ENCODE data around the gene DACT2. TPM values are rescaled to one million over a fixed set of nuclear protein-coding genes. Genes with fewer than 3 reads are reported as not detected.

DACT2 gene
- total RNA-seq, 4 donors from 2014 or later, result 0.24 TPM; not detected in 3

DNA sequence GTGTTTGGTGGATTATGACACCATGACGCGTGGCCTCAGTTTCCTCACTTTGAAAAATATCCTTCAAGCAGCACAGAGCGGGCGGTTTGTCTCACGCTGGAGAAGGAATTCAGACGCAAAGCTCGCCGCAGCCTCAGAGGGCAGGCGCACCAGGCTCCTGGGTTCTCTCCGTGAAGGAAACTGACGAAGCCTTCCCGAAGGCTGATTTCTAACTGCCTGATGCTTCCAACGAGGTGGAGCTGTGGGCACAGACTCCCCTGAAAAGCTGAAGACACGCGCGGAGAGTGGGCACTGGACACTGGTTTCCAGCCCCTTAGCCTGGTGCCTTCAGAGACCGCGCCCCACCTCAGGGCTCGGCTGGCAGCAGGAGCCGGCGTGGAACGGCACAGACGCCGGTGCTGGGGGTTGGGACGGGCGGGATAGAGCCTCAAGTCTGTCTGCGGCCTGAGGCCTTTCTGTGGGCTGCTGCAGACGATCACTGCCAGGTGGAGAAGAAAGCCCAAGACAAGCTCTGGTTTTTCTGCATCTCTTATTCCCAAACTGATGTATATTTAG is 56.1 kb downstream of the DACT2 start:
- Histone ChIP-seq H3K36me3 (no peaks in the 10 kb centered on the region), H3K4me3 (no peak overlapping the region), H3K27me3 (no peaks in the 10 kb centered on the region), H3K9me3 (no peaks in the 10 kb centered on the region), H3K27ac (no peak overlapping the region), H3K4me1 (no peaks in the 10 kb centered on the region)
- intact Hi-C loops (cut with DNase I; ENCODE audit: low total_unique reads), result no loop called here
- no peak for DNase-seq
- no peak for TF ChIP-seq POLR2A (IDR thresholded peaks at IDR 0.05)
- TF ChIP-seq, protein P1, sequence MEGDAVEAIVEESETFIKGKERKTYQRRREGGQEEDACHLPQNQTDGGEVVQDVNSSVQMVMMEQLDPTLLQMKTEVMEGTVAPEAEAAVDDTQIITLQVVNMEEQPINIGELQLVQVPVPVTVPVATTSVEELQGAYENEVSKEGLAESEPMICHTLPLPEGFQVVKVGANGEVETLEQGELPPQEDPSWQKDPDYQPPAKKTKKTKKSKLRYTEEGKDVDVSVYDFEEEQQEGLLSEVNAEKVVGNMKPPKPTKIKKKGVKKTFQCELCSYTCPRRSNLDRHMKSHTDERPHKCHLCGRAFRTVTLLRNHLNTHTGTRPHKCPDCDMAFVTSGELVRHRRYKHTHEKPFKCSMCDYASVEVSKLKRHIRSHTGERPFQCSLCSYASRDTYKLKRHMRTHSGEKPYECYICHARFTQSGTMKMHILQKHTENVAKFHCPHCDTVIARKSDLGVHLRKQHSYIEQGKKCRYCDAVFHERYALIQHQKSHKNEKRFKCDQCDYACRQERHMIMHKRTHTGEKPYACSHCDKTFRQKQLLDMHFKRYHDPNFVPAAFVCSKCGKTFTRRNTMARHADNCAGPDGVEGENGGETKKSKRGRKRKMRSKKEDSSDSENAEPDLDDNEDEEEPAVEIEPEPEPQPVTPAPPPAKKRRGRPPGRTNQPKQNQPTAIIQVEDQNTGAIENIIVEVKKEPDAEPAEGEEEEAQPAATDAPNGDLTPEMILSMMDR (IDR thresholded peaks at IDR 0.05 in 4 of 5, conservative IDR thresholded peaks at IDR 0.05 in 1 of 5), result no peak
- in situ Hi-C loops (cut with MboI; ENCODE audit: low sequenced_read_pairs in 4 of 4), result no loop called here
- ATAC-seq, result no peak

DNA sequence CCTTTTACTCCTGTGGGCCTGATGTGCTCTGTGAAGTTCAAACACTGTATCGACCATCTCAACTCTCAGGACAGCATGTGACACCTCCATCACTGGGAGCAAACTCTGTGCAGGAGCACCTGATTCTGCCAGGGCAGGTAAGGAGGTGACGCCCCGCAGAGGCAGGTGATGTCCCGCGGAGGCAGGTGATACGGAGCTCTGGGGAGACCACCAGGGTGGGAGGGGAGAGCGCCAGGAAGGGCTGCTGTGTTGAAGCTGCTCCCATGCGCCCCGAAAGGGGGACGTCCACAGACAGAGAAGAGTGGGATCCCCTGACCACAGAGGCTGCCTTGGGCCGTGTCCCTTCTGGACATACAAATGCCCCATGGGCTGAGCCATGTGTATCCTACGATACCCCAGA is 58.3 kb downstream of the DACT2 start:
- in situ Hi-C loops (cut with MboI; ENCODE audit: low sequenced_read_pairs in 4 of 4), result no loop called here

DNA sequence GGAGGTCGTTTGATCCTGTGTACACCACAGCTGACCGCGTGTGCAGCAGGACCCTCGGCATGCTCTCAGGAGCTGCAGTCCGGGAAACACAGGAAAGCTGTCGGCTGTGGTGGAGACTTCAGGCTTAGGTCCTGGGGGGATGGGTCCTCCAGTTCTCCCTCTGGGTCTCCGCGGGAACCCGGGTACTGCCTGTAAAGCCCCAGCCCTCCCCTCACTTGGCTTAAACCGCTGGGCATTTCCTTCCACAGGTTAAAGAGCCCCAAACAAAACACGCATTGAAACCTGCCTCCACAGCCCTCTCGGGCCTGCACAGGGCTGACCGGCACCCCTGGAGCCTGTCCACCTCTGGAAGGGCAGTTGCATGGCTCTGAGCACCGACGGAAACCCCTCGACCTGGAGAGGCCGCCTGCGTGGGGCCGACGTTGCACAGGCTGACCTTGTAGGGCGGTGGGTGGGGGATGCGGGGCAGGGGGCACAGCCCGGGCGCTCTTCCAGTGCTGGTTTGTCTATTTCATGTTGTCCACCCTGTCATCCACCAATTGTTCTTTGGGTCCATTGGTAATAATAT is 59.1 kb downstream of the DACT2 start:
- DNase-seq (no peak), ATAC-seq (no peak)
- no peak overlapping the region for H3K27ac ChIP-seq
- TF ChIP-seq, protein P1 (IDR thresholded peaks at IDR 0.05 in 4 of 5, conservative IDR thresholded peaks at IDR 0.05 in 1 of 5), result no peak
- no peak for TF ChIP-seq POLR2A (IDR thresholded peaks at IDR 0.05)
- no peak overlapping the region for H3K4me3 ChIP-seq
- no peaks in the 10 kb centered on the region for H3K4me1 ChIP-seq
- no peaks in the 10 kb centered on the region for H3K36me3 ChIP-seq
- H3K27me3 ChIP-seq, result no peaks in the 10 kb centered on the region
- H3K9me3 ChIP-seq, result no peaks in the 10 kb centered on the region
- intact Hi-C loops (cut with DNase I; ENCODE audit: low total_unique reads), result no loop called here
- in situ Hi-C loops (cut with MboI; ENCODE audit: low sequenced_read_pairs in 4 of 4), result no loop called here

More for the DNA sequence above, 58.3 kb downstream of the DACT2 start:
- no peak for ATAC-seq
- DNase-seq, result no peak
- no peak overlapping the region for H3K27ac ChIP-seq
- no peak overlapping the region for H3K4me3 ChIP-seq
- no peaks in the 10 kb centered on the region for H3K27me3 ChIP-seq
- intact Hi-C loops (cut with DNase I; ENCODE audit: low total_unique reads), result no loop called here
- TF ChIP-seq, protein P1 (IDR thresholded peaks at IDR 0.05 in 4 of 5, conservative IDR thresholded peaks at IDR 0.05 in 1 of 5), result no peak
- TF ChIP-seq POLR2A (IDR thresholded peaks at IDR 0.05), result no peak
- no peaks in the 10 kb centered on the region for H3K36me3 ChIP-seq
- H3K9me3 ChIP-seq, result no peaks in the 10 kb centered on the region
- no peaks in the 10 kb centered on the region for H3K4me1 ChIP-seq

DNA sequence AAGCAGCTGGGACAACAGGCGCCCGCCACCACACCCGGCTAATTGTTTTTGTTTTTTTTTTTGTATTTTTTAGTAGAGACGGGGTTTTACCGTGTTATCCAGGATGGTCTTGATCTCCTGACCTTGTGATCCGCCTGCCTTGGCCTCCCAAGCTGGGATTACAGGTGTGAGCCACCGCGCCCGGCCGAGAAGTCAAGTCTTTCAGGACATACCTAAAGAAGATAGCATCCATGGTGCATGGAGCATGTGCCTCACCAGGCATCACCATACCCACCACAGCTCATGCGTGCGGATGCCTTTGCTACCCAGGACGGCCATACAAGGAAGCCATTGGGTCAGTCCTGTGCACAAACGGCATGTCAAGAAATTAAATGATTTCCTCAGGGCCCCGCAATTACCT is 60.8 kb downstream of the DACT2 start:
- no peak for DNase-seq
- TF ChIP-seq, protein P1 (IDR thresholded peaks at IDR 0.05 in 4 of 5, conservative IDR thresholded peaks at IDR 0.05 in 1 of 5), result no peak
- TF ChIP-seq POLR2A (IDR thresholded peaks at IDR 0.05), result no peak
- Histone ChIP-seq H3K9me3 (no peaks in the 10 kb centered on the region), H3K4me3 (no peak overlapping the region), H3K36me3 (no peaks in the 10 kb centered on the region), H3K27ac (no peak overlapping the region), H3K4me1 (no peaks in the 10 kb centered on the region), H3K27me3 (no peaks in the 10 kb centered on the region)
- intact Hi-C loops (cut with DNase I; ENCODE audit: low total_unique reads) (no loop called here), in situ Hi-C loops (cut with MboI; ENCODE audit: low sequenced_read_pairs in 4 of 4) (no loop called here)
- ATAC-seq, result no peak

DNA sequence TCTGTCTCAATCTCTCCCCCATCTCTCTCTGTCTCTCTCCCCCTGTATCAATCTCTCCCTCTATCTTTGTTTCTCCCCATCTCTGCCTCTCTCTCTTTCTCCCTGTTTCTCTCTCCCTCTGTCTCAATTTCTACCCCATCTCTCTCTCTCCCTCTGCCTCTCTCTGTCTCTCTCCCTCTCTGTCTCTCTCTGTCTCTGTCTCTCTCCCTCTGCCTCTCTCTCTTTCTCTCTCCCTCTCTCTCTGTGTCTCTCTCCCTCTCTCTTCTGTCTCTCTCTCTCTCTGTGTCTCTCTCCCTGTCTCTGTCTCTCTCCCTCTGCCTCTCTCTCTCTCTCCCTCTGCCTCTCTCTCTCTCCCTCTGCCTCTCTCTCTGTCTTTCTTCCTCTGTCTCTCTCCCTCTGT is 62.6 kb downstream of the DACT2 start:
- no peak for DNase-seq
- no peak for TF ChIP-seq POLR2A (IDR thresholded peaks at IDR 0.05)
- TF ChIP-seq, protein P1 (IDR thresholded peaks at IDR 0.05 in 4 of 5, conservative IDR thresholded peaks at IDR 0.05 in 1 of 5), result no peak
- Histone ChIP-seq H3K9me3 (no peaks in the 10 kb centered on the region), H3K27ac (no peak overlapping the region), H3K4me1 (no peaks in the 10 kb centered on the region), H3K4me3 (no peak overlapping the region), H3K36me3 (no peaks in the 10 kb centered on the region), H3K27me3 (no peaks in the 10 kb centered on the region)
- no peak for ATAC-seq
- in situ Hi-C loops (cut with MboI; ENCODE audit: low sequenced_read_pairs in 4 of 4), result no loop called here
- intact Hi-C loops (cut with DNase I; ENCODE audit: low total_unique reads), result no loop called here

All from gastrocnemius medialis (tissue), 4 donors.